Right cardiac atrium (tissue), 5 donors: ENCODE results near the gene ME2. TPM values are rescaled to one million over a fixed set of nuclear protein-coding genes. Genes with fewer than 3 reads are reported as not detected.
A peak's percentile ranks its signal among the peaks of the same experiment; 100 is the strongest.
"Not testable (repeated sequence)": the region's sequence is repeated elsewhere in the genome, so short reads cannot be mapped to it uniquely, and the experiment has no call there.

Experiments
- ATAC-seq, 2 donors: fragments of 200-7000 bp; cut with Tn5 transposase; one replicate each; pipeline versions ENCODE4 v1.8.0 to v1.9.1; 2020; ENCODE audit warnings: moderate library complexity in 2 of 2, mild to moderate bottlenecking in 1 of 2
- DNase-seq, 3 donors: peaks; one replicate each; pipeline ENCODE4 v3.0.0-alpha.2; 2020
- H3K27ac ChIP-seq: one replicate; pipeline ENCODE4 v1.5.1; 2013; ENCODE audit warnings: mild to moderate bottlenecking, low read length, control low read depth, moderate library complexity
- H3K27me3 ChIP-seq: one replicate; pipeline ENCODE4 v1.6.1; 2013; ENCODE audit not compliant: control insufficient read depth, insufficient read depth
- H3K4me1 ChIP-seq: one replicate; pipeline ENCODE4 v1.6.1; 2013; ENCODE audit warnings: low read length; ENCODE audit not compliant: control insufficient read depth, insufficient read depth
- H3K4me3 ChIP-seq: one replicate; pipeline ENCODE4 v1.5.1; 2013; ENCODE audit warnings: low read length, control low read depth
- H3K9me3 ChIP-seq: one replicate; pipeline ENCODE4 v1.6.1; 2013; ENCODE audit warnings: low read length; ENCODE audit not compliant: control insufficient read depth
- WGBS: extraction: QIAGEN DNeasy Blood & Tissue Kit; methylation state at CpG from one replicate; pipeline ENCODE4 v1.1.7; 2013; 5-methylcytosine and 5-hydroxymethylcytosine counted together
- intact Hi-C, 4 donors: fragments of 100-400 bp; cut with DNase I; formaldehyde crosslinking; loops; one replicate each; pipeline versions ENCODE4 v1.11.0 to v1.14.0; 2022 to 2023
- polyA plus RNA-seq: library from polyadenylated mRNA; stranded (reverse); fragments of 200-250 nt; gene quantifications from one replicate; pipeline ENCODE4 v1.2.3, GENCODE V29; 2013
- total RNA-seq, 4 donors: library from RNA; stranded (reverse); fragmentation: NEBNext Ultra II Directional; extraction: Animal tissue kit (Norgen Biotek cat#: 25700); gene quantifications; one replicate each; pipeline ENCODE4 v1.2.1, GENCODE V29; 2021
- donor health status: healthy with polysubstance abuse.
- donor health status: DM: no; HTN: yes; CAD: no.
- donor health status: DM: no; HTN: no; CAD: no.
- donor health status: DM: no; HTN: yes; CAD: no; lungs with severe emphysema.
- donor health status: DM: yes; HTN: yes; CAD: no.

The ME2 gene
- total and polyA plus RNA-seq, 5 donors, result 91.0 to 126 (median 117) TPM

- not testable (repeated sequence) for H3K4me3 ChIP-seq, H3K27me3 ChIP-seq, H3K27ac ChIP-seq, H3K4me1 ChIP-seq, H3K9me3 ChIP-seq, DNase-seq, ATAC-seq
- intact Hi-C loops, result loop anchor here in 1 of 4 donors (10.0 kb wide), 1 partner anchor 52 kb away; no protein-coding TSS in a partner anchor
- WGBS, result 90% methylated on average over 5 of the region's 5 CpGs
These were observed 93.5 kb downstream of the ME2 start for GRCh38 chr18:50972404-50972803.

- intact Hi-C loops, result loop anchor here in 1 of 4 donors (10.0 kb wide), 1 partner anchor 51 kb away; no protein-coding TSS in a partner anchor
- no peak overlapping the region for H3K27ac ChIP-seq
- H3K27me3 ChIP-seq, result no peaks in the 10 kb centered on the region
- no peaks in the 10 kb centered on the region for H3K9me3 ChIP-seq
- 87% methylated on average over 4 of the region's 4 CpGs for whole genome bisulfite sequencing
- no peak for DNase-seq
- H3K4me3 ChIP-seq, result no peak overlapping the region
- peak; percentile 42 to 69 for ATAC-seq
- peaks cover 4% of the 10 kb centered on the region for H3K4me1 ChIP-seq
These were observed 94.6 kb downstream of the ME2 start for GRCh38 chr18:50973367-50974126.

- Histone ChIP-seq H3K27ac (no peak overlapping the region), H3K4me3 (no peak overlapping the region), H3K9me3 (no peaks in the 10 kb centered on the region), H3K4me1 (no peaks in the 10 kb centered on the region), H3K27me3 (no peaks in the 10 kb centered on the region)
- intact Hi-C loops, result loop anchor here in 1 of 4 donors (10.0 kb wide), 1 partner anchor 48 kb away; no protein-coding TSS in a partner anchor
- DNase-seq (no peak), ATAC-seq (no peak)
- 96% methylated on average over 5 of the region's 5 CpGs for WGBS
These were observed 98.3 kb downstream of the ME2 start for GRCh38 chr18:50977037-50977760.

GRCh38 chr18:50981381-50981780, 102.5 kb downstream of the ME2 start:
- ATAC-seq, result no peak
- WGBS, result 79% methylated on average over 1 of the region's 1 CpG

GRCh38 chr18:50982086-50982801, 103.3 kb downstream of the ME2 start:
- H3K9me3 ChIP-seq, result no peaks in the 10 kb centered on the region
- ATAC-seq (no peak), DNase-seq (no peak)
- intact Hi-C loops, result no loop called here
- WGBS, result 83% methylated on average over 8 of the region's 8 CpGs
- no peaks in the 10 kb centered on the region for H3K27me3 ChIP-seq
- no peak overlapping the region for H3K4me3 ChIP-seq
- H3K4me1 ChIP-seq, result no peaks in the 10 kb centered on the region
- no peak overlapping the region for H3K27ac ChIP-seq

More at GRCh38 chr18:50981381-50981780, 102.5 kb downstream of the ME2 start:
- no peak for DNase-seq
- intact Hi-C loops, result no loop called here
- H3K4me1 ChIP-seq, result no peaks in the 10 kb centered on the region
- H3K9me3 ChIP-seq, result no peaks in the 10 kb centered on the region
- H3K27ac ChIP-seq, result no peak overlapping the region
- H3K4me3 ChIP-seq, result no peak overlapping the region
- no peaks in the 10 kb centered on the region for H3K27me3 ChIP-seq

- WGBS, result over 99% methylated on average over 3 of the region's 3 CpGs
- H3K9me3 ChIP-seq, result no peaks in the 10 kb centered on the region
- no peak overlapping the region for H3K27ac ChIP-seq
- no peaks in the 10 kb centered on the region for H3K27me3 ChIP-seq
- H3K4me3 ChIP-seq, result no peak overlapping the region
- no peak for ATAC-seq
- DNase-seq, result no peak
- intact Hi-C loops, result no loop called here
- no peaks in the 10 kb centered on the region for H3K4me1 ChIP-seq
These were observed 103.9 kb downstream of the ME2 start for GRCh38 chr18:50982802-50983179.

- Histone ChIP-seq H3K4me1 (no peaks in the 10 kb centered on the region), H3K27me3 (no peaks in the 10 kb centered on the region), H3K9me3 (no peaks in the 10 kb centered on the region), H3K27ac (no peak overlapping the region), H3K4me3 (no peak overlapping the region)
- DNase-seq (no peak), ATAC-seq (no peak)
- intact Hi-C loops, result no loop called here
- 84% methylated on average over 2 of the region's 2 CpGs for WGBS
These were observed 107.6 kb downstream of the ME2 start for GRCh38 chr18:50986360-50987087.

GRCh38 chr18:50987261-50987660, 108.3 kb downstream of the ME2 start:
- H3K9me3 ChIP-seq, result no peaks in the 10 kb centered on the region
- ATAC-seq, result no peak
- no peaks in the 10 kb centered on the region for H3K27me3 ChIP-seq
- no peak for DNase-seq
- WGBS, result 29% methylated on average over 2 of the region's 2 CpGs
- H3K4me1 ChIP-seq, result no peaks in the 10 kb centered on the region
- H3K4me3 ChIP-seq, result no peak overlapping the region
- no peak overlapping the region for H3K27ac ChIP-seq
- intact Hi-C loops, result no loop called here

- no peaks in the 10 kb centered on the region for H3K27me3 ChIP-seq
- no peaks in the 10 kb centered on the region for H3K4me1 ChIP-seq
- no peak for DNase-seq
- intact Hi-C loops, result no loop called here
- no peak for ATAC-seq
- H3K27ac ChIP-seq, result no peak overlapping the region
- no peaks in the 10 kb centered on the region for H3K9me3 ChIP-seq
- no peak overlapping the region for H3K4me3 ChIP-seq
- 89% methylated on average over 3 of the region's 3 CpGs for WGBS
These were observed 110.8 kb downstream of the ME2 start for GRCh38 chr18:50989711-50990110.

GRCh38 chr18:50992351-50992762, 113.4 kb downstream of the ME2 start:
- H3K4me3 ChIP-seq, result no peak overlapping the region
- intact Hi-C loops, result no loop called here
- no peaks in the 10 kb centered on the region for H3K4me1 ChIP-seq
- DNase-seq (no peak), ATAC-seq (no peak)
- H3K27me3 ChIP-seq, result no peaks in the 10 kb centered on the region
- H3K9me3 ChIP-seq, result no peaks in the 10 kb centered on the region
- no peak overlapping the region for H3K27ac ChIP-seq
- WGBS, result 64% methylated on average over 3 of the region's 3 CpGs
